SK-N-SH treated with all-trans-retinoic acid at 6 μM for 48 hours (cell line): Measurements from ENCODE around the gene PCP4.

Experiments used
- ARNTL ChIP-seq: fragments of 450-650 bp; formaldehyde crosslinking; IDR thresholded peaks from 2 replicates; pipeline ENCODE4 v1.5.0; 2020; ENCODE audit warnings: low read depth, mild to moderate bottlenecking, moderate library complexity, borderline replicate concordance
- BACH2 ChIP-seq: fragments of 250-450 bp; sonication (Bioruptor Pico); IDR thresholded peaks from 2 replicates; pipeline ENCODE4 v1.9.0; 2021; ENCODE audit warnings: mild to moderate bottlenecking, borderline replicate concordance
- CSRNP3 ChIP-seq: fragments of 250-450 bp; sonication (Bioruptor Pico); IDR thresholded peaks from 2 replicates; pipeline ENCODE4 v1.5.1; 2021; ENCODE audit warnings: mild to moderate bottlenecking, moderate library complexity
- PATZ1 ChIP-seq: fragments of 250-450 bp; sonication (Bioruptor Pico); IDR thresholded peaks from 2 replicates; pipeline ENCODE4 v1.8.0; 2020; ENCODE audit warnings: mild to moderate bottlenecking, moderate library complexity, borderline replicate concordance
- RARB ChIP-seq: fragments of 250-450 bp; sonication (Bioruptor Pico); IDR thresholded peaks from 2 replicates; pipeline ENCODE4 v1.8.0; 2021; ENCODE audit warnings: mild to moderate bottlenecking, moderate library complexity
- SNAI2 ChIP-seq: fragments of 250-450 bp; sonication (Bioruptor Pico); IDR thresholded peaks from 2 replicates; pipeline ENCODE4 v1.5.0; 2020; ENCODE audit warnings: mild to moderate bottlenecking, moderate library complexity
- ZC3H10 ChIP-seq: fragments of 250-450 bp; sonication (Bioruptor Pico); IDR thresholded peaks from 2 replicates; pipeline ENCODE4 v1.5.1; 2021; ENCODE audit warnings: mild to moderate bottlenecking, moderate library complexity
- ZFP30 ChIP-seq: fragments of 450-650 bp; formaldehyde crosslinking; IDR thresholded peaks from 2 replicates; pipeline ENCODE4 v1.5.0; 2022; ENCODE audit warnings: mild to moderate bottlenecking, moderate library complexity
- ZNF565 ChIP-seq: fragments of 450-650 bp; formaldehyde crosslinking; conservative IDR thresholded peaks from 2 replicates; pipeline ENCODE4 v1.5.0; 2020; ENCODE audit warnings: low read depth, mild to moderate bottlenecking, moderate library complexity
- ZNF70 ChIP-seq: fragments of 450-650 bp; formaldehyde crosslinking; IDR thresholded peaks from 2 replicates; pipeline ENCODE4 v1.5.0; 2020; ENCODE audit warnings: mild to moderate bottlenecking, moderate library complexity
- ZNF8 ChIP-seq: fragments of 450-650 bp; formaldehyde crosslinking; IDR thresholded peaks from 2 replicates; pipeline ENCODE4 v1.5.0; 2020; ENCODE audit warnings: mild to moderate bottlenecking, moderate library complexity

- TF ChIP-seq SNAI2 (CRISPR knock-in tag): no peak
- TF ChIP-seq ZNF8 (CRISPR knock-in tag): no peak
- TF ChIP-seq ZC3H10 (CRISPR knock-in tag): no peak
- no peak for TF ChIP-seq ZFP30 (CRISPR knock-in tag)
- TF ChIP-seq PATZ1 (CRISPR knock-in tag): no peak
- no peak for TF ChIP-seq ZNF565 (CRISPR knock-in tag)
- no peak for TF ChIP-seq ARNTL (CRISPR knock-in tag)
- TF ChIP-seq RARB (CRISPR knock-in tag): no peak
- no peak for TF ChIP-seq CSRNP3 (CRISPR knock-in tag)
- no peak for TF ChIP-seq BACH2 (CRISPR knock-in tag)
- no peak for TF ChIP-seq ZNF70 (CRISPR knock-in tag)
These were observed 68.5 kb downstream of the PCP4 start for GRCh38 chr21:39935716-39936115.
